Stomach smooth muscle (tissue), 2 donors: Measurements from ENCODE around the gene HPGD.

Experiments
- H3K27ac ChIP-seq: one replicate; pipeline ENCODE4 v1.7.0; 2013; ENCODE audit warnings: mild to moderate bottlenecking, low read length, inconsistent platforms
- H3K27me3 ChIP-seq, 2 donors: one replicate each; pipeline ENCODE4 v1.7.0; 2013; ENCODE audit warnings: low read length in 2 of 2; ENCODE audit not compliant: insufficient read depth in 2 of 2, control insufficient read depth in 1 of 2
- H3K36me3 ChIP-seq, 2 donors: one replicate each; pipeline ENCODE4 v1.7.0; 2013; ENCODE audit warnings: low read length in 2 of 2; ENCODE audit not compliant: control insufficient read depth in 2 of 2, insufficient read depth in 2 of 2
- H3K4me1 ChIP-seq: one replicate; pipeline ENCODE4 v1.7.0; 2013; ENCODE audit warnings: low read length; ENCODE audit not compliant: control insufficient read depth, insufficient read depth
- H3K4me3 ChIP-seq, 2 donors: one replicate each; pipeline ENCODE4 v1.7.0; 2013; ENCODE audit warnings: low read length in 2 of 2
- H3K9ac ChIP-seq, 2 donors: one replicate each; pipeline ENCODE4 v1.7.0; 2013; ENCODE audit warnings: low read length in 2 of 2, mild to moderate bottlenecking in 1 of 2
- H3K9me3 ChIP-seq, 2 donors: one replicate each; pipeline ENCODE4 v1.7.0; 2013; ENCODE audit warnings: low read length in 2 of 2; ENCODE audit not compliant: control insufficient read depth in 2 of 2
- donor health status: healthy.
- donor health status: Pancreatic carcinoma.

The HPGD gene

DNA sequence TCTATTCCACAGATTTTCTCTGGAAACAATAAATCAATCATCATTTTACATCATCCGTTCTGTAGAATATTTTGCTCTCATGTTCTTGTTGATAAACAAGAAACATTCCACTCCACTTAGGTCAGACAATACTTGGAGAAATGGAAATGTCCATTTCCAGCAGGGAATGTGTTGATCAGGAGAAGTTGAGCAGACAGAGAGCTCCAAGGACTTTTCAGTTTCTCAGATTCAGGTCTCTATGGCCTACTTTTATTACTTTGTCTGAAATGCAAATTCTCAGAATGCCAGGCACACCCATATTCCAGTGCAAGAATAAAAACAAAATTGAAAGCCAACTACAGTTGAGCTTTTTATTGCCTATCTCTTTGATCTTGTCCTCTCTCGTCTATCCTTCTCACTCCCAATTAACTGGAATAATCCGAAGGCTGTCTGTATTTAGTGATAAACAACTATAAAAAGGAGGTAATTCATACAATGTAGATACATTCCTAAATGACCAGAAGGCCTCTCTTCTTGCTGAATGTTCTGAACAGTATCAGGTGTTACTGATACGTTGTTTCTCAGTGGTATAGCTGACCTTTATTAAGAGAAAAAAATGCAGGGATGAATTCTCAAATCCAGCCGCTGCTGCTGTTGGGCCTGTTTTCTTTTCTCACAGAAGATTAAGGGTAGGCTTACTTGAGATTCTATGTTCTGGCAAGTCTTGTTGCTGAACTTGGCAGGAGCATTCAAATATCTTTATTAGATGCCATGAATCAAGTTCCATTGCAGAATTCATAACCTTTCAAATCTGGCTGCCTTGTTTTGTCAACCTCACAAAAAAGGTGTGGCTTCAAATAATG is 72.1 kb downstream of the HPGD start:
- Histone ChIP-seq H3K9ac (no peak overlapping the region), H3K27ac (no peak overlapping the region), H3K4me1 (peaks cover 4% of the 10 kb centered on the region), H3K4me3 (no peak overlapping the region), H3K36me3 (no peaks in the 10 kb centered on the region), H3K27me3 (no peaks in the 10 kb centered on the region), H3K9me3 (no peaks in the 10 kb centered on the region)

DNA sequence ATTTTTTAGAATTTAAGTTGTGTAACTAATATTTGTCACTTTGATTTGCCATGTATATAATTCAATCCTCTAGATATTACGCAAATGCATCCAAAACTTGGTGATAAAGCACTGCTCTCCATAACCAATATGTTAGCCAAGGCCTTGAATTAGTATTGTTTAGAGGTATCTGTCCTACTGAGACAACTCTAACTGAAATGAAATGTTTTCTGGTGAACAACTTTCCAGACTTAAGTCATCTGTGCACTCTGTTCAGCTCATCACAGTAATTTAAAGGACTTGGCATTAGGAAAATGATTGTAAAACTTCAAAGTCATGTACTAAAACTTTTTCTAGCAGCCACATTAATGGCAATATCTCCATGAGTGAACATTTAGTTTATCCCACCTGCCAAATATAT is 73.1 kb downstream of the HPGD start:
- Histone ChIP-seq H3K9me3 (no peaks in the 10 kb centered on the region), H3K9ac (no peak overlapping the region), H3K4me3 (no peak overlapping the region), H3K36me3 (no peaks in the 10 kb centered on the region), H3K27ac (no peak overlapping the region), H3K4me1 (peaks cover 4% of the 10 kb centered on the region), H3K27me3 (no peaks in the 10 kb centered on the region)

DNA sequence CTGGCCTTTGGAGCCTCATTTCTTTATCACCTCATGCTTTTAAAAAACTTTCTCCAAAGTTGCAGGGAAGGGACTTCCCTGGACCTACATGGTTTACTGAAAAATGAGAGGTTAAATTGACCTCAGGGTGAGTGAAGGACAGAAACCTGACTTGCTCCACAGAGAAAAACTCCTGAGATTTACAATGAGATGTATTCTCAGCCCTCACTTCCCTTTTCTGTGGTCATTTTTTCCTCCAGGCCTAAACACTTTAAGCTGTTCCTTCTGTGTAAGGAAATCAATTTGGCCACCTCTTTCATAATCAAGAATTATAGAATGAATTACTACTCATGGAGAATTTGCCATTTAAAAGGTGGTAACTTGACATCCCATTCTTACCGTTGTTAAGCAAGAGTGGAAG is 77.9 kb downstream of the HPGD start:
- Histone ChIP-seq H3K36me3 (no peaks in the 10 kb centered on the region), H3K4me1 (no peaks in the 10 kb centered on the region), H3K9me3 (no peaks in the 10 kb centered on the region), H3K4me3 (no peak overlapping the region), H3K27ac (no peak overlapping the region), H3K9ac (no peak overlapping the region), H3K27me3 (no peaks in the 10 kb centered on the region)
